DOHH2 (cell line): ENCODE results near the gene KCNH5.

Experiments
- H3F3A ChIP-seq: fragments of 200-600 bp; sonication (generic), shearing (Covaris generic); 2 replicates; pipeline ENCODE4 v1.6.0; 2016; ENCODE audit warnings: antibody characterized with exemption, mild to moderate bottlenecking; ENCODE audit not compliant: control insufficient read depth, insufficient read depth
- H3K27ac ChIP-seq: fragments of 200-600 bp; sonication (generic); 2 replicates; pipeline ENCODE4 v1.5.1; 2014; ENCODE audit warnings: low read depth, mild to moderate bottlenecking, low read length, moderate library complexity
- H3K27me3 ChIP-seq: fragments of 200-600 bp; sonication (generic); 2 replicates; pipeline ENCODE4 v1.6.1; 2014; ENCODE audit warnings: mild to moderate bottlenecking, low read length, mixed read lengths; ENCODE audit not compliant: control insufficient read depth
- H3K36me3 ChIP-seq: fragments of 200-600 bp; sonication (generic); 2 replicates; pipeline ENCODE4 v1.6.1; 2014; ENCODE audit warnings: mild to moderate bottlenecking, low read length, moderate library complexity, mixed read lengths; ENCODE audit not compliant: control insufficient read depth
- H3K4me1 ChIP-seq: fragments of 200-600 bp; sonication (generic); 2 replicates; pipeline ENCODE4 v1.6.1; 2014; ENCODE audit warnings: mild to moderate bottlenecking, low read length, mixed read lengths; ENCODE audit not compliant: control insufficient read depth
- H3K4me2 ChIP-seq: fragments of 200-600 bp; sonication (generic); 2 replicates; pipeline ENCODE4 v1.6.0; 2014; ENCODE audit warnings: mild to moderate bottlenecking, low read length, moderate library complexity
- H3K4me3 ChIP-seq: fragments of 200-600 bp; sonication (generic); 2 replicates; pipeline ENCODE4 v1.5.1; 2014; ENCODE audit warnings: mild to moderate bottlenecking, low read length, mixed read lengths
- H3K79me2 ChIP-seq: fragments of 200-600 bp; sonication (generic); 2 replicates; pipeline ENCODE4 v1.6.1; 2014; ENCODE audit warnings: mild to moderate bottlenecking, low read length, mixed read lengths; ENCODE audit not compliant: control insufficient read depth
- H3K9me2 ChIP-seq: fragments of 200-600 bp; sonication (generic); replicated peaks from 2 replicates; pipeline ENCODE4 v1.6.1; 2014; ENCODE audit warnings: mild to moderate bottlenecking, low read length, mixed read lengths; ENCODE audit not compliant: control insufficient read depth
- H3K9me3 ChIP-seq: fragments of 200-600 bp; sonication (generic); 2 replicates; pipeline ENCODE4 v1.6.1; 2014; ENCODE audit warnings: antibody characterized with exemption, low read length, mixed read lengths; ENCODE audit not compliant: control insufficient read depth, insufficient read depth
- H4K20me1 ChIP-seq: fragments of 200-600 bp; sonication (generic); 2 replicates; pipeline ENCODE4 v1.6.0; 2014; ENCODE audit warnings: low read depth, mild to moderate bottlenecking, antibody characterized with exemption, low read length, moderate library complexity; ENCODE audit not compliant: control insufficient read depth, insufficient read depth
- CTCF ChIP-seq: fragments of 200-600 bp; sonication (generic); IDR thresholded peaks from one replicate; pipeline ENCODE4 v1.5.1; 2014; ENCODE audit warnings: antibody characterized with exemption, mild to moderate bottlenecking, low read depth, low read length; ENCODE audit not compliant: poor library complexity, severe bottlenecking
- EZH2phosphoT487 ChIP-seq: fragments of 200-600 bp; sonication (generic); IDR thresholded peaks from 2 replicates; pipeline ENCODE4 v1.6.1; 2017; ENCODE audit warnings: borderline replicate concordance, mild to moderate bottlenecking, antibody characterized with exemption, low read length, moderate library complexity, mixed read lengths

The KCNH5 gene

DNA sequence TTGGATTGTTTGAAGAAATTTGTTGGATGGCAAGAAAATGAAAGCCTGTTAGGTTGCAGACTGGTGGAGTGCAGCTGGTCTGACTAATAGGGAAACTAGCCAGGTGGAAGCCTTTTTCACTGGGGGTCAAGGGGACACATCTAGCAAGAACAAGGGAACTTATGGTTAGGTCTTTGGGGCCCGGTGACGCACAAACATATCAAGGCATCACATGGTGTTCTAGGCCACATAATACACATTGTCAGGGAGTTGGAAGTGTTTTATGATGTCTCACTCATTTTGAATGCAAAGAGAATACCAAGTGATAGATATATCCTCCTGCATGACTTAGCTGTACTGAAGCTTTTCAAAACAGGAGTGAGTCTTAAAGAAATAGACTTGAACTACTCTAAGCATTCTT lies 351.2 kb downstream of the KCNH5 start:
- TF ChIP-seq CTCF (no peak), EZH2phosphoT487 (no peak)
- no peaks in the 10 kb centered on the region for H3K36me3 ChIP-seq
- no peaks in the 10 kb centered on the region for H4K20me1 ChIP-seq
- no peak overlapping the region for H3K4me2 ChIP-seq
- H3K27me3 ChIP-seq: no peaks in the 10 kb centered on the region; the same call in 1 of the 2 replicates
- no peaks in the 10 kb centered on the region for H3K9me2 ChIP-seq
- H3K79me2 ChIP-seq: no peaks in the 10 kb centered on the region
- no peak overlapping the region for H3K27ac ChIP-seq
- H3K4me1 ChIP-seq: no peaks in the 10 kb centered on the region
- no peak overlapping the region for H3K4me3 ChIP-seq
- H3F3A ChIP-seq: no peaks in the 10 kb centered on the region
- H3K9me3 ChIP-seq: no peaks in the 10 kb centered on the region

- Histone ChIP-seq H3K9me3 (no peaks in the 10 kb centered on the region), H3K79me2 (no peaks in the 10 kb centered on the region), H3K9me2 (no peaks in the 10 kb centered on the region), H3F3A (no peaks in the 10 kb centered on the region), H3K36me3 (no peaks in the 10 kb centered on the region), H3K4me1 (no peaks in the 10 kb centered on the region), H4K20me1 (no peaks in the 10 kb centered on the region), H3K4me3 (no peak overlapping the region), H3K27me3 (no peaks in the 10 kb centered on the region; the same call in 1 of the 2 replicates), H3K27ac (no peak overlapping the region), H3K4me2 (no peak overlapping the region)
- TF ChIP-seq CTCF (no peak), EZH2phosphoT487 (no peak)
Observed at GRCh38 chr14:62692490-62693106, 352.7 kb downstream of the KCNH5 start.

GRCh38 chr14:62691647-62692489 lies 353.4 kb downstream of the KCNH5 start:
- H3K27ac ChIP-seq: no peak overlapping the region

More at GRCh38 chr14:62691647-62692489, 353.4 kb downstream of the KCNH5 start:
- Histone ChIP-seq H4K20me1 (no peaks in the 10 kb centered on the region), H3K4me1 (no peaks in the 10 kb centered on the region), H3K9me3 (no peaks in the 10 kb centered on the region), H3K9me2 (no peaks in the 10 kb centered on the region), H3K4me2 (no peak overlapping the region), H3K27me3 (no peaks in the 10 kb centered on the region; the same call in 1 of the 2 replicates), H3F3A (no peaks in the 10 kb centered on the region), H3K79me2 (no peaks in the 10 kb centered on the region), H3K36me3 (no peaks in the 10 kb centered on the region), H3K4me3 (no peak overlapping the region)
- TF ChIP-seq CTCF (no peak), EZH2phosphoT487 (no peak)
